Left lobe of liver (tissue), 2 donors: ENCODE results near the gene TGFBR2. TPM values are rescaled to one million over a fixed set of nuclear protein-coding genes. Genes with fewer than 3 reads are reported as not detected.
"Not testable (repeated sequence)": the region's sequence is repeated elsewhere in the genome, so short reads cannot be mapped to it uniquely, and the experiment has no call there.

Experiments
- ATAC-seq: fragments of 200-7000 bp; cut with Tn5 transposase; one replicate; pipeline ENCODE4 v1.9.1; 2020; ENCODE audit warnings: mild to moderate bottlenecking, moderate library complexity
- DNase-seq: peaks from one replicate; pipeline ENCODE4 v3.0.0-alpha.2; 2020; ENCODE audit warnings: low spot score
- total RNA-seq: library from RNA; stranded (reverse); gene quantifications from one replicate; pipeline ENCODE4 v1.2.1, GENCODE V29; 2021
- donor health status: DM: no; HTN: no; CAD: no; lungs with moderate emphysema.
- donor health status: DM: no; HTN: yes; CAD: no.

TGFBR2 gene
- total RNA-seq, 1 donor from 2014 or later = 26.9 TPM

DNA sequence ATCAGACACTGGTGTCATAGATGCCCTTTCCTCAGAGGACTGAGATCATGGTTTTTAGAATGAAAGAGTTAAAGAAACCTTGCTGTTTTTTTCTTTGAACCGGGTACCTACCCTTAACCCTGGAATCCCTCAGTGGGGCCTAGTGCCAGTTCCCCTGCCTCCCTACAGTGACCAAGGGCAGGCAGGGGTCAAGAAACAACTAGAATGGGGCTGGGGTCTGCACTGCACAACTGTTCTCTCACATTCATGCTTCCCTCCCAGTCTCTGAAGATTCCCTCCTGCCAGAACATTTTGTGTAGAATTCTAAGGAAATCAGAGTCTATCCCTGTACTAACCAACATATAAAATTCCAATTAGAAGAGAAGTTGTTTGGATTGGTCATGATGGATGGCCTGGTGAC lies 47.9 kb downstream of the TGFBR2 start:
- ATAC-seq = no peak
- DNase-seq = no peak

- ATAC-seq (peak; percentile 38), DNase-seq (no peak)
Measured at GRCh38 chr3:30655187-30655812, 48.9 kb downstream of the TGFBR2 start.

GRCh38 chr3:30656624-30657141 lies 50.3 kb downstream of the TGFBR2 start:
- DNase-seq (no peak), ATAC-seq (no peak)

- DNase-seq (no peak), ATAC-seq (peak; percentile 56)
Measured at GRCh38 chr3:30657914-30658313, 51.5 kb downstream of the TGFBR2 start.

DNA sequence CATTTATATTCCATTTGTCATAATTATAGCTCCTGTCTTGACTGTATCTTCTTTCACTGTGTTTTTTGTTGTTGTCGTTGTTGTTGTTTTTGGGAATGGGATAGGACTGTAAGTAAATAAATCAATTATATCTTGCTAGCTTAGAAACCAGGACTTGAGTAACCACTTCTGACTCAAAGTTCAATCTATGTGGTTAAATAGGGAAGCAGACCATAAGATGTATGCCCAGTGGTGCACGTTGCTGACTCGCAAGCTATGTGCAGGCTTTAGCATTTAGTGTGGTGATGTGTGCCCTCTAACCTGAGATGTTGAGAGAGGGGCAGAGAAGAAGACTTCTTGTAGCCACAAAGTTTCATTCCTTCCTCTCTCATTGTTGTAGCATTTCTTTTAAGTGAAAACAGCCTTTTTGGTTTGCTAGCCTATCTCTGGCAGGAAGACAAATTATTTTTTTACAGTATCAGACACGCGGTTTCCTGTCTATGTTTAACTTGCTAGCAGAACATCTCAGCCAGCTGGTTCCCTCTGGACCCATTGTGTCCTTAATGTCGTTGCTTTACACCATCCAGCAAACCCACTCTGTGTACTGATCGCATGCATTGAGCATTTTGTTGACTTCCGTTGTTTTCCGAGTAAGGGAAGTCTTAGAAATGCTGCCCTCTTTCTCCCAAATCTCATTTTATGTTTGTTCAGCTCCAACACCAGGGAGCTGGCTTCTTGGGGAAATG lies 52.1 kb downstream of the TGFBR2 start:
- DNase-seq (no peak), ATAC-seq (peak; percentile 53)

- ATAC-seq (peak; percentile 40), DNase-seq (no peak)
Measured at GRCh38 chr3:30659270-30660130, 53.1 kb downstream of the TGFBR2 start.

- ATAC-seq = no peak
- DNase-seq = no peak
Measured at GRCh38 chr3:30660136-30660535, 53.7 kb downstream of the TGFBR2 start.

- DNase-seq = no peak
- ATAC-seq = no peak
Measured at GRCh38 chr3:30660656-30661055, 54.3 kb downstream of the TGFBR2 start.

DNA sequence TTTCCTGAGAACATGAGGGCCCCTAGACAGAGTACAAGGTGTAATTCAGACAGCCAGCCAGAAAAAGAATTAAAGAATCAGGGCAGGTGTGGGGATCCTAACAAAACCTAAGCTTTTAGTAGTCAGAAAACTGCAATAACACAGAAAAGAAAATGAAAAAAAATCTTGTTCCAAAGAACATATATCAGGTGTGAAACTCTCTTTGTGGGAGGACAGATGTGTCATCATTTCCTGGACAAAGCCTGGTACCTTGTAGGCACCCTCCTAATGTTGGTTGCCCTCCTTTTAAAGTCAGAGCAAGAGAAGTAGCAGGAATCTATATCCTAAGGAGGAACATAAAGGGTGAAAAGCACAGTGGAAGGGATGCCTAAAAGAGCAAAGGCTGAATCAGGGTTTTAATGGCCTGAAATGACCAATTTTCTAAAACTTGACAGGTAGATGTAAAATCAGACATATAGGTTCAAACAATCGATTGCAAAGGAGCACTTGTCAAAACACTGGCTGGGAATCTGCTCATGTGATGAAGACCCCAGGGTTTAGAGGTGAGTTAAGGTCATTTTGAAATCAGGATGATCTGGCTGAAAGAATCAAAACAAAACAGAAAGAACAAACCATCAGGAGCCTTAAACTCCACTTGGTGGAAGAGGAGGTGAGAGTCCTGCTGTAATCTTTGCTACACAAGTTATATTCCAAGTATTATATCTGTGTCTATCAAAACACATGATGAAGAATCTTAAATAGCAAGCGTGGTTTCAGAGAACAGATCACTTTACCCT lies 54.9 kb downstream of the TGFBR2 start:
- ATAC-seq = no peak

DNA sequence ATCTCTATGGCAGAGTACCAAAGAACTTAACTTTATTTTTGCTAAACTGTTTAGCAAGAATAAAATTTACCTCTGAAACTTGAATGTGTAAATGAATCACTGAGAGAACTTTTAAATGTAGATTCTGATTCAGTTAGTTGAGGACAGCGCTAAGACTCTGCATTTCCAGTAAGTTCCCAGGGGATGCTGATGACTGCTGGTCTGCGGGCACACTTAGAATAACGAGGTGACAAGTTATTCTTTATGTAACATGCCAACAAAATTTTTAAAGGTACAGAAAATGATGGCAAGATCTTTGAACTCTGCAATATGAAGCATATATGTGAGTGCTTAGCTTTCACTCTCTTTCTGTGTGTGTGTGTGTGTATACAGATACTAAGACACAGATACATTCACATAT lies 56.4 kb downstream of the TGFBR2 start:
- DNase-seq (no peak), ATAC-seq (no peak)

More for the DNA sequence above, 54.9 kb downstream of the TGFBR2 start:
- no peak for DNase-seq

DNA sequence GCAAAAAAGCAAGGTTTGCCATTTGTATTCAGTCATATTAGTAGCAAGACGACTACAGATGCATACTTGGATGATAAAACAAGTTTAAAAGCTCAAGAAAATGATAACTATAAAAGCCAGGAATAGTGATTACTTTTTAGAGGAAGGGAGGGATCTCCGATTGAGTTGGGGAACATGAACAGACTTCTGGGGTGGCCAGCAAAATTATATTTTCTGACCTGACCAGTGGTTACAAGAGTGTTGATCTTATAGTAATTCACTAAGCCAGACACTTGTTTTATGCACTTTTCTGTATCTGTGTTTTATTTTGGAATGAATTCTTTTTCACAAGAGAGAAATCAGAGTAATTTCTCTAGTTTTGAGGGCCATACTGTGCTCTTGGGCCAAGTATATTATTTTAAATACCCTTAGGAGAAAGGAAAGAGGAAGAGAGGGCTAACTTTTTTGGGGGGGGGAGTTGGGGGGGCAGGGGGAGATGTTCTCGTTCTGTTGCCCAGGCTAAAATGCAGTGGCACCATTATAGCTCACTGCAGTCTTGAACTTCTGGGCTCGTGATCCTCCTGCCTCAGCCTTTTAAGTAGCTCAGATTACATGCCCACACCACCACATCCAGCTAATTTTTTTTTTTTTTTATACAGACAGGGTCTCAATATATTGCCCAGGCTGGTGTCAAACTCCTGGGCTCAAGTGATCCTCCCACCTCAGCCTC lies 57.3 kb downstream of the TGFBR2 start:
- ATAC-seq (no peak), DNase-seq (no peak)

- no peak for ATAC-seq
- no peak for DNase-seq
Measured at GRCh38 chr3:30664459-30664858, 58.1 kb downstream of the TGFBR2 start.

DNA sequence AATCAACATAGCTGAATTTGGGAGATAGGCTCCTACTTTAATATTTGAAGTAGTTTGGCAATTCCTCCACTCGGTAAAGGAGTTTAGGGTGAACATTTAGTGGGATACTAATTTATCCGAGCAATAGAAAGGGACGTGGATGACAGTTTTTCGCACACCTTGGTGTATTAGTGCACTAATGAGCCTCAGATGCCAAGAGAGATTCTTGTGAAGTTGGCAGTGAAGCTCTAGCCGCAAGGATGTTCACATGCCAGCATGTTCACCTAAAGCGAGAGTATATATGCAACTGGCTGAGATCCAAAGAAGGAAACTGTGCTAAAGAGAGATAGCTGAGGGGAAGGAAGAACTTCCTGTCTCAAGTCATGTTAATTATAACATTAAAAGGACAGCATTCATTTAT lies 58.5 kb downstream of the TGFBR2 start:
- no peak for DNase-seq
- ATAC-seq = no peak

DNA sequence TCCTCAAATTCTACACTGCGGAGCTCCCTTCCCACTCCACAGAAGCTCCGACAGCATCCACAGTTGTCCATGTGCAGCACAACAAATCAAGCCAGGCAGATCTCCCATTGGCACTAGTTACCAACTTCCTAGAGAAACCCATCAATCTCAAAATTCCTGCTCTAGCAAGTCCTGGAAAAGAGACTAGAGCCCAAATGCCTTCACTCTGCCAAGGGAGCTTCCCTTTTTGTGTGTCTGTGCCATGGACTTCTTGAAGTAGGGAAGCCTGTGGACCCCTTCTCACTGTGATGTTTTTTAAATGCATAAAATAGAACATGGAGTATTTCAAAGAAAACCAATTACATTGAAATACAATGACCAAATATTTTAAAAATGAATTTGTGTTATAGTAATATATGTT lies 59.1 kb downstream of the TGFBR2 start:
- no peak for DNase-seq
- no peak for ATAC-seq

DNA sequence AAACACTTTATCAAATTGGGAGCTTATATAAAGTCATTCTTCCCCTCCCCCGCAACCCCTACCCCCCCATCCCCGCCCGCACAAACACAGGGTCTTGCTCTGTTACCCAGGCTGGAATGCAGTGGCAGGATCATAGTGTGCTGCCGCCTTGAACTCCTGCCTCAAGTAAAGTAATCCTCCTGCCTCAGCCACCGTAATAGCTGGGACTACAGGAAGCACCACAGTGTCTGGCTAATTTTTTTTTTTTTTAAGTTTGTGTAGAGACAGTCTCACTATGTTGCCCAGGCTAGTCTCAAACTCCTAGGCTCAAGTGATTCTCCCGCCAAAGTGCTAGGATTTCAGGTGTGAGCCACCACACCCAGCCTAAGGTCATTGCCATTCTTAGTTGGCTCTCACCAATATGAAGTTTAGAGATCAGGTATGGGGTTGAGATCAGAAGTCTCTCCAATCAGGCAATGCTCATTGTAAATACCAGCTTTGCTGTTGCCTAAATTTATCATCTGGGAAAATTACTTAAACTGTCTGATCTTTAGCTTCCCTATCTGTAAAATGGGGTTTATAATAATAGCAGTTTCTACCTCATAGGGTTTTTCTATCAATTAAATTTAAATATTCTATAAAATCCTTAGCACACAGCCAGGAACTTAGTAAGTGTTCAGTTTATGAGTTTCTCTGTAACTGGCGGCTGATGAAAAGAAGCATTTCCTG lies 60.3 kb downstream of the TGFBR2 start:
- ATAC-seq (no peak), DNase-seq (no peak)

- no peak for DNase-seq
- no peak for ATAC-seq
Measured at GRCh38 chr3:30667280-30667651, 60.9 kb downstream of the TGFBR2 start.

- ATAC-seq (no peak), DNase-seq (no peak)
Measured at GRCh38 chr3:30668051-30668609, 61.7 kb downstream of the TGFBR2 start.

- not testable (repeated sequence) for ATAC-seq, DNase-seq
Measured at GRCh38 chr3:30669360-30669934, 63.0 kb downstream of the TGFBR2 start.

DNA sequence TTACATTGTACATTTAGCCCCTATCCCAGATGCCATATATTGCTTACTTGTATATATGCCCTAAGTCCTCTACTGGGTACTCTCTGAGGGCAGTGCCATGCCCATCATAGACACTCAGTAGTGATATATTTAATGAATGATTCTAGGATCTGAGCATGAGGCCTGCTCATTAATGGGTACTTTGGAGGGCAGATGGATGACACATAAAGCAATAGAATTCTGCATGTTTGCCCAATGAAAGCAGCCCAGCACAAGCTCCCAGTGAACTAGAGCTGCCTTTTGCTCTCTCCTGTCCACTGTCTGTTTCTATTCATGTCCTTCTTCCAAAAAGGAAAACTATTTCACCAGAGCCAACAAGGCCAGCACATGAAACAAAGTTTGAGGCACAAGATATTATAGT lies 63.9 kb downstream of the TGFBR2 start:
- no peak for DNase-seq
- ATAC-seq = no peak
